COR-L47 (cell line): ENCODE measurements around the gene LARP6.
"Not testable (repeated sequence)": the region's sequence is repeated elsewhere in the genome, so short reads cannot be mapped to it uniquely, and the experiment has no call there.

Experiments used
- DNase-seq: peaks from one replicate; lab custom pipeline; 2025; lab: John Stamatoyannopoulos, UW

LARP6 gene

GRCh38 chr15:70829371-70830166 lies 24.4 kb downstream of the LARP6 start:
- DNase-seq = no peak

- no peak for DNase-seq
Observed at GRCh38 chr15:70827721-70828120, 26.2 kb downstream of the LARP6 start.

GRCh38 chr15:70826634-70827033 lies 27.3 kb downstream of the LARP6 start:
- no peak for DNase-seq

GRCh38 chr15:70825841-70826240 lies 28.1 kb downstream of the LARP6 start:
- no peak for DNase-seq

- no peak for DNase-seq
Observed at GRCh38 chr15:70823196-70823595, 30.8 kb downstream of the LARP6 start.

GRCh38 chr15:70820214-70820613 lies 33.7 kb downstream of the LARP6 start:
- DNase-seq = no peak

- DNase-seq = no peak
Observed at GRCh38 chr15:70818580-70818979, 35.4 kb downstream of the LARP6 start.

GRCh38 chr15:70817266-70817665 lies 36.7 kb downstream of the LARP6 start:
- DNase-seq = no peak

- DNase-seq = peak; percentile 58
Observed at GRCh38 chr15:70815604-70816003, 38.4 kb downstream of the LARP6 start.

- DNase-seq = not testable (repeated sequence)
Observed at GRCh38 chr15:70815011-70815410, 38.9 kb downstream of the LARP6 start.

GRCh38 chr15:70812827-70813364 lies 41.1 kb downstream of the LARP6 start:
- DNase-seq = no peak

- no peak for DNase-seq
Observed at GRCh38 chr15:70810916-70811578, 42.9 kb downstream of the LARP6 start.

GRCh38 chr15:70806992-70807712 lies 46.8 kb downstream of the LARP6 start:
- no peak for DNase-seq

GRCh38 chr15:70804388-70804787 lies 49.6 kb downstream of the LARP6 start:
- DNase-seq = not testable (repeated sequence)

GRCh38 chr15:70802629-70803028 lies 51.3 kb downstream of the LARP6 start:
- no peak for DNase-seq

- DNase-seq = no peak
Observed at GRCh38 chr15:70801109-70801508, 52.8 kb downstream of the LARP6 start.

- no peak for DNase-seq
Observed at GRCh38 chr15:70799667-70800450, 54.1 kb downstream of the LARP6 start.

GRCh38 chr15:70797464-70797863 lies 56.5 kb downstream of the LARP6 start:
- DNase-seq = no peak

- no peak for DNase-seq
Observed at GRCh38 chr15:70796516-70797310, 57.2 kb downstream of the LARP6 start.

GRCh38 chr15:70795311-70795665 lies 58.7 kb downstream of the LARP6 start:
- DNase-seq = no peak
